Suprapubic skin (tissue), 3 donors: ENCODE measurements around the gene U2AF1.
"Not testable (repeated sequence)": the region's sequence is repeated elsewhere in the genome, so short reads cannot be mapped to it uniquely, and the experiment has no call there.

ENCODE experiments used
- POLR2AphosphoS5 ChIP-seq, 3 donors: sonication (generic); formaldehyde crosslinking; IDR thresholded peaks; one replicate each; pipeline ENCODE4 v1.6.1; 2017; ENCODE audit warnings: antibody characterized with exemption in 3 of 3
- TF ChIP-seq, protein P1 (sequence below), 2 donors: fragments of 200-600 bp in 1 of 2; fragments of 450-650 bp in 1 of 2; sonication (generic) in 1 of 2; IDR thresholded peaks; one replicate each; pipeline ENCODE4 v1.5.1; 2016 to 2019; ENCODE audit warnings: antibody characterized with exemption in 2 of 2, mild to moderate bottlenecking in 1 of 2, moderate library complexity in 1 of 2

DNA sequence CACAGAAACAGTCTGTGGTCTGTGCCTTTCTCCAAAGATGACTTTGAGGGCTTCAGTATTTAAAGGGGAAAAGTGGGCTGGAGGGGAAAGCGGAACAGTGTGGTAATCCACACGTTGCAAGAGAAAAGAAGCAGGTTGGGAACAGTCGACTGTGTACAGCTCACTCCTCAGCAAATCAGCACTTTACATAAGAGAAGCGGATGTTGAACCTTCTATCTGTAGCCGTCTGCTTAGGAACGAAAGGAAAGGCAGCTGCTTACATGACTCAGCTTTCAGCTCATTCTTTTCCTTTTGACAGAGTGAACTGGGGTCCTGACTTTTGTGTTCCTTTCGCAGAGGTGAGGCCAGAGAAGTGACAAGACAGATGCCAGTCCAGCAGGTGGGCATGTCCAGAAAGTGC, 1.6 kb upstream of the U2AF1 start:
- TF ChIP-seq, protein P1, sequence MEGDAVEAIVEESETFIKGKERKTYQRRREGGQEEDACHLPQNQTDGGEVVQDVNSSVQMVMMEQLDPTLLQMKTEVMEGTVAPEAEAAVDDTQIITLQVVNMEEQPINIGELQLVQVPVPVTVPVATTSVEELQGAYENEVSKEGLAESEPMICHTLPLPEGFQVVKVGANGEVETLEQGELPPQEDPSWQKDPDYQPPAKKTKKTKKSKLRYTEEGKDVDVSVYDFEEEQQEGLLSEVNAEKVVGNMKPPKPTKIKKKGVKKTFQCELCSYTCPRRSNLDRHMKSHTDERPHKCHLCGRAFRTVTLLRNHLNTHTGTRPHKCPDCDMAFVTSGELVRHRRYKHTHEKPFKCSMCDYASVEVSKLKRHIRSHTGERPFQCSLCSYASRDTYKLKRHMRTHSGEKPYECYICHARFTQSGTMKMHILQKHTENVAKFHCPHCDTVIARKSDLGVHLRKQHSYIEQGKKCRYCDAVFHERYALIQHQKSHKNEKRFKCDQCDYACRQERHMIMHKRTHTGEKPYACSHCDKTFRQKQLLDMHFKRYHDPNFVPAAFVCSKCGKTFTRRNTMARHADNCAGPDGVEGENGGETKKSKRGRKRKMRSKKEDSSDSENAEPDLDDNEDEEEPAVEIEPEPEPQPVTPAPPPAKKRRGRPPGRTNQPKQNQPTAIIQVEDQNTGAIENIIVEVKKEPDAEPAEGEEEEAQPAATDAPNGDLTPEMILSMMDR (IDR thresholded peaks at IDR 0.05), result not testable (repeated sequence)
- not testable (repeated sequence) for TF ChIP-seq POLR2AphosphoS5 (IDR thresholded peaks at IDR 0.05)
